GM12874 (cell line): ENCODE results near the gene LCE4A.
"Not testable (repeated sequence)": the region's sequence is repeated elsewhere in the genome, so short reads cannot be mapped to it uniquely, and the experiment has no call there.

ENCODE experiments used
- TF ChIP-seq, protein P1 (sequence below): IDR thresholded peaks from 2 replicates; pipeline ENCODE4 v1.5.1; 2011; ENCODE audit warnings: low read depth, mild to moderate bottlenecking, control low read depth, low read length, moderate library complexity; ENCODE audit not compliant: insufficient read depth

Gene LCE4A

DNA sequence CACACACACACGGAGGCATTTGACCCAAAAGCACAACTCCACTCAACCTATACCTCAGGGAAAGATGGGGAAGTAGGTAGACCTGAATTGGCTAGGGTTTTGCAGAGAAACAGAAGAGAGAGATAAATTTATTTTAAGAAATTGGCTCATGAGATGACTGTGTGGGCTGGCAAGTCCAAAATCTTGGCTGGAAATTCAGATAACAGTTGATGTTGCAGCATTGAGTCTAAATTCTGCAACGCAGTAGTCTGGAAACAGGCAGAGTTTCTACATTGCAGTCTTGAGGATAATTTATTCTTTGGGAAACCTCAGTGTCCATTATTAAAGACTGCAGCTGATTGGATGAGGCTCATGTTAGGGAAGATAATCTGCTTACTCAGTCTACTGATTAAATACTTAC, 26.3 kb upstream of the LCE4A start:
- TF ChIP-seq, protein P1, sequence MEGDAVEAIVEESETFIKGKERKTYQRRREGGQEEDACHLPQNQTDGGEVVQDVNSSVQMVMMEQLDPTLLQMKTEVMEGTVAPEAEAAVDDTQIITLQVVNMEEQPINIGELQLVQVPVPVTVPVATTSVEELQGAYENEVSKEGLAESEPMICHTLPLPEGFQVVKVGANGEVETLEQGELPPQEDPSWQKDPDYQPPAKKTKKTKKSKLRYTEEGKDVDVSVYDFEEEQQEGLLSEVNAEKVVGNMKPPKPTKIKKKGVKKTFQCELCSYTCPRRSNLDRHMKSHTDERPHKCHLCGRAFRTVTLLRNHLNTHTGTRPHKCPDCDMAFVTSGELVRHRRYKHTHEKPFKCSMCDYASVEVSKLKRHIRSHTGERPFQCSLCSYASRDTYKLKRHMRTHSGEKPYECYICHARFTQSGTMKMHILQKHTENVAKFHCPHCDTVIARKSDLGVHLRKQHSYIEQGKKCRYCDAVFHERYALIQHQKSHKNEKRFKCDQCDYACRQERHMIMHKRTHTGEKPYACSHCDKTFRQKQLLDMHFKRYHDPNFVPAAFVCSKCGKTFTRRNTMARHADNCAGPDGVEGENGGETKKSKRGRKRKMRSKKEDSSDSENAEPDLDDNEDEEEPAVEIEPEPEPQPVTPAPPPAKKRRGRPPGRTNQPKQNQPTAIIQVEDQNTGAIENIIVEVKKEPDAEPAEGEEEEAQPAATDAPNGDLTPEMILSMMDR, result no peak

DNA sequence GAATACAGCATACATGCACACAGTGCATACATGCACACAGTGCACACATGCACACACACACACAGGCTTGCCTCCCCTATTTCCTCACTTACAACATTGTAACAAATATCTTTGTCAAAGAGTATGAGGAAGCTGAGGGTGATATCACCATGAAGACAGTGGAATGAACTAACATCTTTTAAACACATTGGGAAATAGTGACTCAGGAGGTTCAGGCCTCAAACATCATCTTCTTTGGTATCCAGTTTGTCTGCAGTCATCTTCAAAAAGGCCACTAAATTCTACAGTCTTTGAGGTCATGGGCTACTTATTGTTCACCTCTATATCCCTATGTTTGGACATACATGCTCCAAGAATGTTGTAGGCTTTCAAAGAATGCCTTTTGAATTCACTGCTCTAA, 24.1 kb upstream of the LCE4A start:
- TF ChIP-seq, protein P1, result no peak

DNA sequence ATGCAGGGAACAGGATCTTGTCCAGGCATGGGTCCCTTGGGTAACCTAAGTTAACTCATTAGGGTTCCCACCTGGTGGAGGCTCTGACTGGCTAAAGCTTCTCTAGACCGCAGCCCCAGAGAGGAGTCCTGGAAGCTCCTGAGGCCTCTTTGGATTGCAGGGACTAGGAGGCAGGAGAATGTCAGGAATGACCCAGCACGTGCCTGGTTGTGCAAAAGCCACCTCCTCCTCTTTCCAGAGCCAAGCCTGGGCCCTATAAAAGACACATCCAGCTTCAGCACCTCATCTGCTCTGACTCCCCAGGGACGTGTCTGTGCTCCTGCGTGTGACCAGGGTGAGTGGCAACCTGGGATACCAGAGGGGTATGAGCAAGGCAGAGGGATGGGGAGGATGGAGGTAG, 22.1 kb upstream of the LCE4A start, which contains the start of gene LCE2B:
Gene LCE2B, plus strand, starts transcription at position 301 of the 400 bp plus-strand sequence. CDS start 721 bp downstream, outside the sequence.
- TF ChIP-seq, protein P1, result not testable (repeated sequence)

DNA sequence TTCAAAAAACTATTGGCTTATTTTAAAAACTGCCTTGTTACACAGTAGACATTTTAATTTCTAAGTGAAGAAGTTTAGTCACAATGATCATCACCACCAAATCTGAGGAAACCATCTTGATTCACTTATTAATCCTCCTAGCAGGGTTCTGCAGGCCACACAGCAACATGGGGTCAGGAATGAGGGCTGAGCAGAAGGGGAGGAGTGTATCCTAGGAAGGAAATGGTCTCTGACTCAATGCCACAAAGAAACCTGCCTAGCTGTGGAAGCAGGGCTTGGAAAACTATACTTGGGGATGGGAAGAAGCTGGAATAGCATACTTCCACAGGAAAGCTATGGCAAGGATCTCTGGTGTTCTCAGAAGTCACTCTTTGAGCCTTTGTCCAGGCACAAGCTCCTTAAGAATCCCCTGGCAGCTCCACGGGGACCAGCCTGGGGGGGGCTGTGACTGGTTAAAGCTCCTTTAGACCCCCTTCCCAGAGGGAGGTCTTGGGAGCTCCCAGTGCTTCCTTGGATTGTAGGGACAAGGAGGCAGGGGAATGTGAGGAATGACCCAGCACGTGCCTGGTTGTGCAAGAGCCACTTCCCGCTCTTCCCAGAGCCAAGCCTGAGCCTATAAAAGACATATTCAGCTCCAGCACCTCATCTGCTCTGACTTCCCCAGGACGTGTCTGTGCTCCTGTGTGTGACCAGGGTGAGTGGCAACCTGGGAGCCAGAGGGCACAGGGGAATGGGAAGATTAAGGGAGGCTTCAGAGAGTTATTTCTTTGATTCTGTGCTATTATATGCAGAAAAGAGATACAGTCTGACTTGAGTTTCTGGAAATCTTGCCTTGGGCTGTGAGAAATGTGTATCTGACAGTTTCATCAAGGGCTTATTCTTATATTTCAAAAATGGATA, 10.0 kb upstream of the LCE4A start, which contains the start of gene LCE2A:
Gene LCE2A, plus strand, starts transcription at position 645 of the 900 bp plus-strand sequence. CDS start 557 bp downstream, outside the sequence.
- TF ChIP-seq, protein P1, result no peak

DNA sequence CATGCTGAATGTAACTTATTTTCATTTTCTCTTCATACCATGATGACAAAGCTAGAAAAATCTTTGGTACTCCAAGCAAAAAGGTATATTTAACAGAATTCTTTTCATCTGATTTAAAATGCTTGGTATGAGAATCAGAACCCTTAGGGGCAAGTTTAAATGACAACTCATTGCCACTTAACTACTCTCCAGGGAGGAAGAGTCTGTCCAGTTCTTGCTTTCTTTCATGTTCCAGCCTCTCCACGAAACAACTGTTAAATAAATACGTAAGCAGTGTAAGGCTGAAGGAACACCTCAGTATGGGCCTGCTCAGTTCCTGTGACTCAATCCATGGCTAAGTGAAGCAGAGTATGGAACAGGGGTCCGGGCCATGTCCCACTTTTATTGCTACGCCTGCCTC, 8.2 kb upstream of the LCE4A start:
- TF ChIP-seq, protein P1, result no peak

DNA sequence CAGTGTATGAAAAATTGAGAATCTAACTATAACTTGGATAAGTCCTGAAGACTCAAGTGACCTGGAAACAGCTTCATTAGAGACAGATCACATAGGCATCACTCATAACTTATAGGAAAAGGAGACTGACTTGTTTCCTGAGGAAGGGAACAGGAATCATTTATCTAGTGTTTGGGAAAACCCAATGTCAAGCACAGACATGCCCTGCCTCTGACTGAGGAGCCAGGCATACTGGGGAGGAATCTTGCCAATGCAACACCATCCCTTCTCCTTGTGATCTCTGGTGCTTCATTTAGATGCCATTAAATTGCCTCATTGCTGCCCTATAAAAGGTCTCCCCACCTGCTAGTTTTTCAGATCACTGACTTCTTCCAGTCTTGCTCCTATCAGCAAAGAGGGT, 10.3 kb downstream of the LCE4A start:
- TF ChIP-seq, protein P1, result no peak

DNA sequence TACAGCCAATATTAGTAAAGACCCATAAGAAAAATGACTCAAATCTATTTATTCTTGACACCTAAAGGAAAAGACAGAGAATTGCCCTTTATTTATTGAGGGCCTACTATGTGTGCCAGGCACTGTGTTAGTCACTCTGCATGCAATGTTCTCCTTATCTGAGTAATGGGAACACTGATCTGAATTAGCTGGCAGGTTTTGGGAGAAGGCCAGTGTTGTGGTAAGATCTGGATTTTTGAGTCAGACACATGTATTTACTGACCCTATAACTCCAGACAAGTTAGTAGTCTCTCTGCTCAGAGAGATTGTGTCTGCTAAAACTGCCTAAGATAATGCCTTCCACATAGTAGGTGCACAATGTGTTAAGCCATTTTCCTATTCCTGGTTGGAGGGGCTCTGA, 17.3 kb downstream of the LCE4A start:
- TF ChIP-seq, protein P1, result no peak
